ENCODE results near the gene HLX.

GRCh38 chr1:220877377-220878095, 1.7 kb upstream of the HLX start:
- no peak for TF ChIP-seq ZNF70 (CRISPR knock-in tag; IDR thresholded peaks at IDR 0.05)
- TF ChIP-seq PATZ1 (CRISPR knock-in tag; IDR thresholded peaks at IDR 0.05; ENCODE audit: borderline replicate concordance): no peak
- no peak for TF ChIP-seq TOX (CRISPR knock-in tag; IDR thresholded peaks at IDR 0.05; ENCODE audit: borderline replicate concordance)
- TF ChIP-seq ESRRG (CRISPR knock-in tag; IDR thresholded peaks at IDR 0.05): no peak
